Middle frontal gyrus (tissue), 1 donor: ENCODE results near the gene PPP1R27.

Experiments
- DNase-seq: peaks from one replicate; pipeline ENCODE4 v3.0.0-alpha.2; 2015; ENCODE audit warnings: low spot score; ENCODE audit errors: extremely low spot score

Gene PPP1R27

GRCh38 chr17:81805707-81806460 lies 29.0 kb downstream of the PPP1R27 start:
- DNase-seq, result no peak

GRCh38 chr17:81804559-81805399 lies 30.1 kb downstream of the PPP1R27 start:
- no peak for DNase-seq

GRCh38 chr17:81803728-81804558 lies 30.9 kb downstream of the PPP1R27 start, which contains the start of gene GCGR:
TSS of gene GCGR (plus strand) at chr17:81804150. CDS start at chr17:81809019, 4,869 bp downstream.
- DNase-seq, result no peak

GRCh38 chr17:81802856-81803643 lies 31.8 kb downstream of the PPP1R27 start:
- no peak for DNase-seq

GRCh38 chr17:81802048-81802758 lies 32.6 kb downstream of the PPP1R27 start:
- no peak for DNase-seq

GRCh38 chr17:81801327-81801726 lies 33.5 kb downstream of the PPP1R27 start:
- no peak for DNase-seq

GRCh38 chr17:81794509-81794908 lies 40.3 kb downstream of the PPP1R27 start:
- no peak for DNase-seq

- DNase-seq, result no peak
Observed at GRCh38 chr17:81794074-81794476, 40.8 kb downstream of the PPP1R27 start.

GRCh38 chr17:81792675-81793615 lies 41.9 kb downstream of the PPP1R27 start:
- DNase-seq, result no peak
